Measurements from ENCODE around the gene LSM12. TPM values are rescaled to one million over a fixed set of nuclear protein-coding genes. Genes with fewer than 3 reads are reported as not detected.

LSM12 gene
- total RNA-seq, 3 donors from 2014 or later = 45.1 to 63.5 (median 48.2) TPM

DNA sequence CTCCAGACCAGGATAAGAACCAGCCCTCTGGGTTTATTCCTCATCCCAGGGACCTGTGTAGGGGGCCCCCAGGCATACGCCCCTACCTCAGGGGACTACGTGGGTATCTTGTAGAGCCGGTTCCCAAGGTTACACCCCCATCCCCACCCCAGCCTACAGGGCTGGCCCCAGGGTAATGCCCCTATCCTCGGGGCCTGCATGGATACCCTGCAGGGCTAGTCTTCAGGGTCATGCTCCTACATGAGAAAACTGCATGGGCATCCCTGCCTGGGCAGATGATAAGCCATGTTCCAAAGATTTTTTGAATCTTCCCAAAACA, 42.8 kb upstream of the LSM12 start:
- ATAC-seq = no peak
- H3K4me1 ChIP-seq (ENCODE audit: low read depth) = peaks cover 37% of the 10 kb centered on the region
- H3K36me3 ChIP-seq (ENCODE audit: low read depth) = no peaks in the 10 kb centered on the region
- TF ChIP-seq CTCF (IDR thresholded peaks at IDR 0.05) = no peak
- intact Hi-C loops (cut with DNase I, micrococcal nuclease) = loop anchor here in 1 of 2 donors (5.0 kb wide), 1 partner anchor 37 kb away; the partner anchor contains the start of gene G6PC3
- DNase-seq = no peak
- no peaks in the 10 kb centered on the region for H3K9me3 ChIP-seq
- no peak overlapping the region for H3K4me3 ChIP-seq

DNA sequence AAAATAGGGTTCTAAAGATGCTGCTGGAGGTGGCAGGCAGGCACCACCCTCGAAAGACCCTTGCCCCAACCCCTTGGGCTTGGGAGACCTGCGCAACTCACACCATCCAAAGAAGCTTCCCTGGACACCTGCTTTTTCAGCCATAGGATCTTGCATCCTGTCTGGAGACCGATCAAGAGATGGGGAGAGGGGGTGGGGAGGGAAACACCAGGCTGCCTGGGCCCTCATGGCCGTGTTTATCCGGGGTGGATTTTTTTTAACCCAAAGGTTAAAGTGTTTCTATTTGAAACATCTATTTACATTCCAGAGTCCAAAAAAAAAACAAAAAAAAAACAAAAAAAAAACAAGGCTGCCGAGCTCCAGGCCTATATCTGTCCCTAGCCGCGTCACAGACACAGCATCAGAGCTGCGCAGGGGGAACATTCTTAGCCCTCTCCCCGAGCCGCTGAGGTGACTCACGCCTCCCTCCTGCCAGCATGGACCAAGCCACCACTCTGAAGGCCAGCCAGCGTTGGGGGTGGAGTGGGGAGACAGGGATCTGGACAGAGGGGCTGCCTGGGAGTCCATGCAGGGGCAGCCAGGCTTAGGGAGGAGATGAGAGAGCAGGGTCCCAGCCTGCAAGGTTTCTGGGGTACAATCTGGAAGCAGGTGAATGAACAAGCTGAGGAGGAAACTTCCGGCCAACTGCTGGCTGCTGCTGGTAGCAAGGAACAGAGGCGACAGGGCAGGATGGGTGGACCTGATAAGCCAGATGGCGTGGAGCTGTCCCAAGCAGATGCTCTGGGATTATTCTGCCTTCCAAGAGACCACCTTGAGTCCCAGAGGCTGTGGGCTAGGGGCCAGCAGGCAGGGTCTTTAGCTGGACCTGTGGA, 42.2 kb upstream of the LSM12 start:
- no peak for TF ChIP-seq CTCF (IDR thresholded peaks at IDR 0.05)
- peak; percentile 62 to 79 (median 75) for DNase-seq
- H3K36me3 ChIP-seq (ENCODE audit: low read depth) = no peaks in the 10 kb centered on the region
- peaks cover 37% of the 10 kb centered on the region for H3K4me1 ChIP-seq (ENCODE audit: low read depth)
- intact Hi-C loops (cut with DNase I, micrococcal nuclease) = loop anchor here in 1 of 2 donors (5.0 kb wide), 1 partner anchor 36 kb away; the partner anchor contains the start of gene G6PC3
- H3K9me3 ChIP-seq = no peaks in the 10 kb centered on the region
- ATAC-seq = peak; percentile 40
- no peak overlapping the region for H3K4me3 ChIP-seq

DNA sequence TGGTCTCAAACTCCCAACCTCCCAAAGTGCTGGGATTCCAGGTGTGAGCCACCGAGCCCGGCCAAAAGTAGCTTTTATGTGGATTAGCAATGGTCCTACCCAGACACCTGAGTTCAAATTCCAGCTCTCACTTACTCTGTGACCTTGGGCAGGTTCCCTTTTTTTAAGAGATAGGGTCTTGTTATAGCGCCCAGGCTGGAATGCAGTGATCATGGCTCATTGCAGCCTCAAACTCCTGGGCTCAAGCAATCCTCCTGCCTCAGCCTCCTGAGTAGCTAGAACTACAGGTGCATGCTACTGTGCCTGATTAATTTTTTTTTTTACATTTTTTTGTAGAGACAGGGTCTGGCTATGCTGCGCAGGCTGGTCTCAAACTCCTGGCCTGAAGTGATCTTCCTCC, 40.3 kb upstream of the LSM12 start:
- TF ChIP-seq CTCF (IDR thresholded peaks at IDR 0.05) = no peak
- no peaks in the 10 kb centered on the region for H3K9me3 ChIP-seq
- H3K36me3 ChIP-seq (ENCODE audit: low read depth) = no peaks in the 10 kb centered on the region
- intact Hi-C loops (cut with DNase I, micrococcal nuclease) = loop anchor here in 1 of 2 donors (5.0 kb wide), 1 partner anchor 34 kb away; the partner anchor contains the start of gene G6PC3
- no peak overlapping the region for H3K4me3 ChIP-seq
- DNase-seq = no peak
- H3K4me1 ChIP-seq (ENCODE audit: low read depth) = peaks cover 35% of the 10 kb centered on the region
- ATAC-seq = no peak

DNA sequence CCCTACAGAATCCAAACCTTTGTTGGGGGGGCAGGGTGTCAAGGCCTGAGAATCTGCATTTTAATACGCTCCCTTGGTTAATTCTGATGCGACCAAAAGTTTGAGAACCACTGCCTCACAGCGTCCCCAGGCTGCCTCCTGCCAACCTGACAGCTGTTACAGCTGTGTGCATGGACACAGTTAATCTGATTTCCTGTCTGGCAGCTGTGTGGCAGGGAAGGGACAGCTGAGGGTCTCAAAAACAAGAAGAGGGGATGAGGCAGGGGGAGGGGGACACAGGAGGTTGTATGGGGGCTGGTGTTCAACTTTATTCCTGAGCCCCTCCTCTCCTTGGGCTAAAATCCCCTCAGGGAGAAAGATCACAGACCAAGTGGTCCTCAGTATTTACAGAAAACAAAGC, 39.5 kb upstream of the LSM12 start:
- ATAC-seq (no peak), DNase-seq (no peak)
- peaks cover 26% of the 10 kb centered on the region for H3K4me1 ChIP-seq (ENCODE audit: low read depth)

GRCh38 chr17:44105483-44105882, 39.0 kb upstream of the LSM12 start:
- Histone ChIP-seq H3K4me1 (ENCODE audit: low read depth) (peaks cover 21% of the 10 kb centered on the region), H3K36me3 (ENCODE audit: low read depth) (no peaks in the 10 kb centered on the region), H3K9me3 (no peaks in the 10 kb centered on the region), H3K4me3 (no peak overlapping the region)
- intact Hi-C loops (cut with DNase I, micrococcal nuclease) = loop anchor here in 1 of 2 donors (5.0 kb wide), 1 partner anchor 33 kb away; the partner anchor contains the start of gene G6PC3
- no peak for TF ChIP-seq CTCF (IDR thresholded peaks at IDR 0.05)
- no peak for DNase-seq
- ATAC-seq = no peak

More for the DNA sequence above, 39.5 kb upstream of the LSM12 start:
- intact Hi-C loops (cut with DNase I, micrococcal nuclease) = loop anchor here in 1 of 2 donors (5.0 kb wide), 1 partner anchor 34 kb away; the partner anchor contains the start of gene G6PC3
- H3K36me3 ChIP-seq (ENCODE audit: low read depth) = no peaks in the 10 kb centered on the region
- H3K9me3 ChIP-seq = no peaks in the 10 kb centered on the region
- no peak for TF ChIP-seq CTCF (IDR thresholded peaks at IDR 0.05)
- H3K4me3 ChIP-seq = no peak overlapping the region

Measured in mucosa of descending colon (tissue), 3 donors.